SK-N-SH treated with all-trans-retinoic acid at 6 μM for 48 hours (cell line): ENCODE measurements around the gene GRK2.

ENCODE experiments used
- ATAC-seq: fragments of 200-7000 bp; cut with Tn5 transposase; 3 replicates; pipeline ENCODE4 v1.9.1; 2020; ENCODE audit warnings: mild to moderate bottlenecking, moderate library complexity
- BACH2 ChIP-seq: fragments of 250-450 bp; sonication (Bioruptor Pico); IDR thresholded peaks from 2 replicates; pipeline ENCODE4 v1.9.0; 2021; ENCODE audit warnings: mild to moderate bottlenecking, borderline replicate concordance
- CSDC2 ChIP-seq: fragments of 250-450 bp; sonication (Bioruptor Pico); IDR thresholded peaks from 2 replicates; pipeline ENCODE4 v1.5.0; 2020; ENCODE audit warnings: mild to moderate bottlenecking, moderate library complexity
- ESRRG ChIP-seq: fragments of 250-450 bp; sonication (Bioruptor Pico); IDR thresholded peaks from 2 replicates; pipeline ENCODE4 v1.6.1; 2021; ENCODE audit warnings: mild to moderate bottlenecking
- GLIS3 ChIP-seq: fragments of 250-450 bp; sonication (Bioruptor Pico); IDR thresholded peaks from 2 replicates; pipeline ENCODE4 v1.5.0; 2020; ENCODE audit warnings: mild to moderate bottlenecking, moderate library complexity
- OSR1 ChIP-seq: fragments of 250-450 bp; sonication (Bioruptor Pico); IDR thresholded peaks from 2 replicates; pipeline ENCODE4 v1.8.0; 2022; ENCODE audit warnings: moderate library complexity, mild to moderate bottlenecking, inconsistent platforms
- RARB ChIP-seq: fragments of 250-450 bp; sonication (Bioruptor Pico); IDR thresholded peaks from 2 replicates; pipeline ENCODE4 v1.8.0; 2021; ENCODE audit warnings: mild to moderate bottlenecking, moderate library complexity
- TCF4 ChIP-seq: fragments of 250-450 bp; sonication (Bioruptor Pico); IDR thresholded peaks from 2 replicates; pipeline ENCODE4 v1.8.0; 2021; ENCODE audit warnings: mild to moderate bottlenecking, moderate library complexity, borderline replicate concordance
- TOX ChIP-seq: fragments of 250-450 bp; sonication (Bioruptor Pico); IDR thresholded peaks from 2 replicates; pipeline ENCODE4 v1.8.0; 2021; ENCODE audit warnings: mild to moderate bottlenecking, moderate library complexity, borderline replicate concordance
- ZC3H10 ChIP-seq: fragments of 250-450 bp; sonication (Bioruptor Pico); IDR thresholded peaks from 2 replicates; pipeline ENCODE4 v1.5.1; 2021; ENCODE audit warnings: mild to moderate bottlenecking, moderate library complexity
- ZFP3 ChIP-seq: fragments of 250-450 bp; sonication (Bioruptor Pico); IDR thresholded peaks from 2 replicates; pipeline ENCODE4 v1.5.0; 2020; ENCODE audit warnings: mild to moderate bottlenecking, moderate library complexity
- ZFP30 ChIP-seq: fragments of 450-650 bp; formaldehyde crosslinking; IDR thresholded peaks from 2 replicates; pipeline ENCODE4 v1.5.0; 2022; ENCODE audit warnings: mild to moderate bottlenecking, moderate library complexity
- ZNF565 ChIP-seq: fragments of 450-650 bp; formaldehyde crosslinking; conservative IDR thresholded peaks from 2 replicates; pipeline ENCODE4 v1.5.0; 2020; ENCODE audit warnings: low read depth, mild to moderate bottlenecking, moderate library complexity
- ZNF70 ChIP-seq: fragments of 450-650 bp; formaldehyde crosslinking; IDR thresholded peaks from 2 replicates; pipeline ENCODE4 v1.5.0; 2020; ENCODE audit warnings: mild to moderate bottlenecking, moderate library complexity
- TF ChIP-seq, protein P1 (sequence below): fragments of 250-450 bp; sonication (Bioruptor Pico); IDR thresholded peaks from 2 replicates; pipeline ENCODE4 v1.8.0; 2020; ENCODE audit warnings: mild to moderate bottlenecking, moderate library complexity, borderline replicate concordance
- TF ChIP-seq, protein P2 (sequence below): fragments of 250-450 bp; sonication (Bioruptor Pico); IDR thresholded peaks from 2 replicates; pipeline ENCODE4 v1.5.0; 2020; ENCODE audit warnings: mild to moderate bottlenecking, moderate library complexity
- TF ChIP-seq, protein P3 (sequence below): fragments of 250-450 bp; sonication (Bioruptor Pico); IDR thresholded peaks from 2 replicates; pipeline ENCODE4 v1.5.1; 2020; ENCODE audit warnings: low read depth, mild to moderate bottlenecking, moderate library complexity
- TF ChIP-seq, protein P4 (sequence below): fragments of 250-450 bp; sonication (Bioruptor Pico); IDR thresholded peaks from 2 replicates; pipeline ENCODE4 v1.5.1; 2021; ENCODE audit warnings: mild to moderate bottlenecking, moderate library complexity

The GRK2 gene

DNA sequence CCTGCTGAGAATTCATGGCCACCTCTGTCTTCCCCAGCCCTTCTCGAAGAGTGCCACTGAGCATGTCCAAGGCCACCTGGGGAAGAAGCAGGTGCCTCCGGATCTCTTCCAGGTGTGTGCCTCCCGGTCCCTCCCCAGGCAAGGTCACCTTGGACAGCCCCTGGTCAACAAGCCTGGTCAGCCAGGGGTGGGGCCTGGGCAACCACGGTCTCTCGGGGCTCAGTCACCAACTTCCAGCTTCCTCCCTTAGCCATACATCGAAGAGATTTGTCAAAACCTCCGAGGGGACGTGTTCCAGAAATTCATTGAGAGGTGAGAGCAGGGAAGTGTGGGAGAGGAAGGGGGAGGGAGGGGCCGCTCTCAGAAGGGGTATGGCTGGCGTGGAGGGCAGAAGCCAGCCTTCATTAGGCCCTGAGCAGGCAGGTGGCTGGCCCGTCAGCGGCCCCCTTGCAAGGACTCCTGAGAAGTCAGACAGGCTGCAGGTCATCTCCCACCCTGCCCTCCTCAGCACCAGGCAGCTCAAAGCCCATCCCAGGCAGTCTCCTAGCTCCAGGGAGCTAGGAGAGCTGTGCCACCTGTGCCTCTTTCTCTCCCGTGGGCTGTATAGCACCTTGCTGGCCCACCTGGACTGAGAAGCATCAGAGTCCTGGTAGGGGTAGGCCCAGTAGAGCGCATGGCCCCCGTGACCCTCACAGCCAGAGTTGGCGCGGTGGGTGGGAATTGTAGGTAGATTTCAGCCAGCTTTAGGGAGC is 13.5 kb downstream of the GRK2 start (continued):
- TF ChIP-seq, protein P1, sequence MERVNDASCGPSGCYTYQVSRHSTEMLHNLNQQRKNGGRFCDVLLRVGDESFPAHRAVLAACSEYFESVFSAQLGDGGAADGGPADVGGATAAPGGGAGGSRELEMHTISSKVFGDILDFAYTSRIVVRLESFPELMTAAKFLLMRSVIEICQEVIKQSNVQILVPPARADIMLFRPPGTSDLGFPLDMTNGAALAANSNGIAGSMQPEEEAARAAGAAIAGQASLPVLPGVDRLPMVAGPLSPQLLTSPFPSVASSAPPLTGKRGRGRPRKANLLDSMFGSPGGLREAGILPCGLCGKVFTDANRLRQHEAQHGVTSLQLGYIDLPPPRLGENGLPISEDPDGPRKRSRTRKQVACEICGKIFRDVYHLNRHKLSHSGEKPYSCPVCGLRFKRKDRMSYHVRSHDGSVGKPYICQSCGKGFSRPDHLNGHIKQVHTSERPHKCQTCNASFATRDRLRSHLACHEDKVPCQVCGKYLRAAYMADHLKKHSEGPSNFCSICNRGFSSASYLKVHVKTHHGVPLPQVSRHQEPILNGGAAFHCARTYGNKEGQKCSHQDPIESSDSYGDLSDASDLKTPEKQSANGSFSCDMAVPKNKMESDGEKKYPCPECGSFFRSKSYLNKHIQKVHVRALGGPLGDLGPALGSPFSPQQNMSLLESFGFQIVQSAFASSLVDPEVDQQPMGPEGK (CRISPR knock-in tag): no peak
- no peak for TF ChIP-seq ZNF565
- no peak for TF ChIP-seq ZC3H10 (CRISPR knock-in tag)
- TF ChIP-seq, protein P2, sequence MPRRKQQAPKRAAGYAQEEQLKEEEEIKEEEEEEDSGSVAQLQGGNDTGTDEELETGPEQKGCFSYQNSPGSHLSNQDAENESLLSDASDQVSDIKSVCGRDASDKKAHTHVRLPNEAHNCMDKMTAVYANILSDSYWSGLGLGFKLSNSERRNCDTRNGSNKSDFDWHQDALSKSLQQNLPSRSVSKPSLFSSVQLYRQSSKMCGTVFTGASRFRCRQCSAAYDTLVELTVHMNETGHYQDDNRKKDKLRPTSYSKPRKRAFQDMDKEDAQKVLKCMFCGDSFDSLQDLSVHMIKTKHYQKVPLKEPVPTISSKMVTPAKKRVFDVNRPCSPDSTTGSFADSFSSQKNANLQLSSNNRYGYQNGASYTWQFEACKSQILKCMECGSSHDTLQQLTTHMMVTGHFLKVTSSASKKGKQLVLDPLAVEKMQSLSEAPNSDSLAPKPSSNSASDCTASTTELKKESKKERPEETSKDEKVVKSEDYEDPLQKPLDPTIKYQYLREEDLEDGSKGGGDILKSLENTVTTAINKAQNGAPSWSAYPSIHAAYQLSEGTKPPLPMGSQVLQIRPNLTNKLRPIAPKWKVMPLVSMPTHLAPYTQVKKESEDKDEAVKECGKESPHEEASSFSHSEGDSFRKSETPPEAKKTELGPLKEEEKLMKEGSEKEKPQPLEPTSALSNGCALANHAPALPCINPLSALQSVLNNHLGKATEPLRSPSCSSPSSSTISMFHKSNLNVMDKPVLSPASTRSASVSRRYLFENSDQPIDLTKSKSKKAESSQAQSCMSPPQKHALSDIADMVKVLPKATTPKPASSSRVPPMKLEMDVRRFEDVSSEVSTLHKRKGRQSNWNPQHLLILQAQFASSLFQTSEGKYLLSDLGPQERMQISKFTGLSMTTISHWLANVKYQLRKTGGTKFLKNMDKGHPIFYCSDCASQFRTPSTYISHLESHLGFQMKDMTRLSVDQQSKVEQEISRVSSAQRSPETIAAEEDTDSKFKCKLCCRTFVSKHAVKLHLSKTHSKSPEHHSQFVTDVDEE (CRISPR knock-in tag): no peak

DNA sequence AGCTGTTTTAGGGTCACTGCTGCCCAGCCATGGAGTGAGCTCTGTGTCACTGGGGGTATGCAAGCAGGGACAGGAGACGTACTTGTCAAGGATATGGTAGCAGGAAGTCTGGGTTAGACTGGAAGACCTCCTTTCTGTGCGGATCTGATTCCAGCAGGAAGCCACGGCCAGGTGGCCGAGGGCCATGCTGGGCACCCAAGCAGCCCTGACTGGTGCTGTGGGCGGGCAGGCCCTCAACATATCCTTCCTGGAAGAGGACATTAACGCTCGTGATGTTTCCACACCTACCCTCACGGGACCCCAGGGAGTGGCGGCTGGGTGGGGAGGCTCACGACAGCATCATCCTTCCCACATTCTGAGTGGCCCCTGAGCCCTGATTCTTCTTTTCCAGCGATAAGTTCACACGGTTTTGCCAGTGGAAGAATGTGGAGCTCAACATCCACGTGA is 14.1 kb downstream of the GRK2 start:
- no peak for ATAC-seq
- TF ChIP-seq ZNF70 (CRISPR knock-in tag): no peak
- no peak for TF ChIP-seq ZFP3 (CRISPR knock-in tag)
- no peak for TF ChIP-seq ESRRG (CRISPR knock-in tag)
- TF ChIP-seq TOX (CRISPR knock-in tag): no peak

DNA sequence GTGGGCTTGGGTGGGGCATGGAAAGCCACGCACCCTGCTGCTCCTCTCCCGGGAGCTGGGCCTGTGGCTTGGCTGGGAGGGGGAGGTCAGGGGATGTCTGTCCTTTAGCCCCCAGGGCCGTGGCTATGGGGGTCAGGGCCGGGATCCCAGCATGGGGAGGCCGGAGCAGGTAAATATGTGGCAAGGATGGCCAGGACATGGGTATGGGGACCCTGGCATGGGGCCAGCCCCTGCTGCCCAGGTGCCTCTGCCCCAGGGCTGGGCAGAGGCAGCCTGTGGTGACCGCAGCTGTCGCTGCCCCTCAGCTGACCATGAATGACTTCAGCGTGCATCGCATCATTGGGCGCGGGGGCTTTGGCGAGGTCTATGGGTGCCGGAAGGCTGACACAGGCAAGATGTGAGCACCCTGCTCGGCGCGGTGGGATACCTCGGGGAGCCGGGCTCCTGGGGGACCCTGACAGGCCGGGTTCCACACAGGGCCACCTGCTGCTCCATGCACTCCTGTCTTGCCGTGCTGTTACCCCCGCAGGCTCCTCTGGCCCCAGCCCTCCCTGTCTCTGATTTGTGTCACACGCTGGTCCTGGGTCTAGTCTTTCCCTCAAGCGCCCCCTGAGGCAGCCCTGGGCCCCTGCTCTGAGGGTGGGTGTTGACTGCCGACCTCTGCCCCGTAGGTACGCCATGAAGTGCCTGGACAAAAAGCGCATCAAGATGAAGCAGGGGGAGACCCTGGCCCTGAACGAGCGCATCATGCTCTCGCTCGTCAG is 14.7 kb downstream of the GRK2 start:
- no peak for ATAC-seq
- TF ChIP-seq ZNF70 (CRISPR knock-in tag) (no peak), ZNF565 (no peak), RARB (no peak), OSR1 (no peak), ESRRG (CRISPR knock-in tag) (no peak), ZFP30 (CRISPR knock-in tag) (no peak), BACH2 (CRISPR knock-in tag) (no peak), TCF4 (CRISPR knock-in tag) (no peak), CSDC2 (no peak)
- TF ChIP-seq, protein P3, sequence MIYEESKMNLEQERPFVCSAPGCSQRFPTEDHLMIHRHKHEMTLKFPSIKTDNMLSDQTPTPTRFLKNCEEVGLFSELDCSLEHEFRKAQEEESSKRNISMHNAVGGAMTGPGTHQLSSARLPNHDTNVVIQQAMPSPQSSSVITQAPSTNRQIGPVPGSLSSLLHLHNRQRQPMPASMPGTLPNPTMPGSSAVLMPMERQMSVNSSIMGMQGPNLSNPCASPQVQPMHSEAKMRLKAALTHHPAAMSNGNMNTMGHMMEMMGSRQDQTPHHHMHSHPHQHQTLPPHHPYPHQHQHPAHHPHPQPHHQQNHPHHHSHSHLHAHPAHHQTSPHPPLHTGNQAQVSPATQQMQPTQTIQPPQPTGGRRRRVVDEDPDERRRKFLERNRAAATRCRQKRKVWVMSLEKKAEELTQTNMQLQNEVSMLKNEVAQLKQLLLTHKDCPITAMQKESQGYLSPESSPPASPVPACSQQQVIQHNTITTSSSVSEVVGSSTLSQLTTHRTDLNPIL (CRISPR knock-in tag): no peak
- TF ChIP-seq, protein P1 (CRISPR knock-in tag): no peak
- TF ChIP-seq, protein P4, sequence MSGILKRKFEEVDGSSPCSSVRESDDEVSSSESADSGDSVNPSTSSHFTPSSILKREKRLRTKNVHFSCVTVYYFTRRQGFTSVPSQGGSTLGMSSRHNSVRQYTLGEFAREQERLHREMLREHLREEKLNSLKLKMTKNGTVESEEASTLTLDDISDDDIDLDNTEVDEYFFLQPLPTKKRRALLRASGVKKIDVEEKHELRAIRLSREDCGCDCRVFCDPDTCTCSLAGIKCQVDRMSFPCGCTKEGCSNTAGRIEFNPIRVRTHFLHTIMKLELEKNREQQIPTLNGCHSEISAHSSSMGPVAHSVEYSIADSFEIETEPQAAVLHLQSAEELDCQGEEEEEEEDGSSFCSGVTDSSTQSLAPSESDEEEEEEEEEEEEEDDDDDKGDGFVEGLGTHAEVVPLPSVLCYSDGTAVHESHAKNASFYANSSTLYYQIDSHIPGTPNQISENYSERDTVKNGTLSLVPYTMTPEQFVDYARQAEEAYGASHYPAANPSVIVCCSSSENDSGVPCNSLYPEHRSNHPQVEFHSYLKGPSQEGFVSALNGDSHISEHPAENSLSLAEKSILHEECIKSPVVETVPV: no peak

DNA sequence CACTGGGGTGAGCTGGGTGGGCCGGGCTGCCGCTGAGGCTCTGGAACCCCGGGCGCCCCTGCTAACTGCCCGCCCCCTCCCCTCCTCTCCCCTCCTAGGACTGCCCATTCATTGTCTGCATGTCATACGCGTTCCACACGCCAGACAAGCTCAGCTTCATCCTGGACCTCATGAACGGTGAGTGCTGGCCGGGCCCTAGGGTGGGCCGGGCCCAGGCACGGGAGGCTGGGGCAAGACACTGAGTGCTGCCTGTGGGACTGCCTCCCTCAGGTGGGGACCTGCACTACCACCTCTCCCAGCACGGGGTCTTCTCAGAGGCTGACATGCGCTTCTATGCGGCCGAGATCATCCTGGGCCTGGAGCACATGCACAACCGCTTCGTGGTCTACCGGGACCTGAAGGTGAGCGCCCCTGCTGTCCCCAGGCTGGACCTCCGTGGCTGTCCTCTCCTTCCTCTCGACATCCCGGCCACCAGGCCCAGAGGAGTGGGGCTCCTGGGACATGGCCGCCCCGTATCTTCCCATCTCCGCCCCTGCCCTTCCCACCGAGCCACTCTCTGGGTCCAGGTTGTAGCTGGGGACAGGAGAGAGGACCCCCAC is 15.4 kb downstream of the GRK2 start:
- ATAC-seq: no peak
- TF ChIP-seq, protein P2 (CRISPR knock-in tag): no peak
- TF ChIP-seq ZC3H10 (CRISPR knock-in tag) (no peak), ESRRG (CRISPR knock-in tag) (no peak), CSDC2 (no peak), ZFP30 (CRISPR knock-in tag) (no peak), GLIS3 (CRISPR knock-in tag) (no peak), BACH2 (CRISPR knock-in tag) (no peak), OSR1 (no peak), RARB (no peak), ZFP3 (CRISPR knock-in tag) (no peak), TOX (CRISPR knock-in tag) (no peak), TCF4 (CRISPR knock-in tag) (no peak), ZNF565 (no peak)
- TF ChIP-seq, protein P1 (CRISPR knock-in tag): no peak
